Left lung (tissue), 10 donors: ENCODE measurements around the gene RAP1GAP2. TPM values are rescaled to one million over a fixed set of nuclear protein-coding genes. Genes with fewer than 3 reads are reported as not detected.

Experiments used
- ATAC-seq: fragments of 200-7000 bp; cut with Tn5 transposase; one replicate; pipeline ENCODE4 v1.9.1; 2020; ENCODE audit warnings: moderate library complexity
- DNase-seq, 4 donors: peaks; one replicate each; pipeline ENCODE4 v3.0.0-alpha.2; 2013 to 2020
- H3K27ac ChIP-seq, 2 donors: fragments of 200-600 bp; sonication (generic) in 1 of 2; one replicate each; pipeline versions ENCODE4 v1.5.0 to v1.8.0; 2020 to 2021
- H3K27me3 ChIP-seq, 2 donors: fragments of 200-600 bp; sonication (generic) in 1 of 2; one replicate each; pipeline versions ENCODE4 v1.5.0 to v1.8.0; 2020 to 2021
- H3K36me3 ChIP-seq, 2 donors: fragments of 200-600 bp; sonication (generic) in 1 of 2; one replicate each; pipeline versions ENCODE4 v1.5.0 to v1.8.0; 2020 to 2021
- H3K4me1 ChIP-seq, 2 donors: fragments of 200-600 bp; one replicate each; pipeline ENCODE4 v1.8.0; 2021
- H3K4me3 ChIP-seq, 2 donors: fragments of 200-600 bp; sonication (generic) in 1 of 2; one replicate each; pipeline versions ENCODE4 v1.5.0 to v1.8.0; 2020 to 2021; ENCODE audit warnings: mild to moderate bottlenecking in 1 of 2
- H3K9me3 ChIP-seq, 2 donors: fragments of 200-600 bp; sonication (generic) in 1 of 2; one replicate each; pipeline versions ENCODE4 v1.5.0 to v1.8.0; 2020 to 2021
- CTCF ChIP-seq, 2 donors: fragments of 200-600 bp; sonication (generic) in 1 of 2; IDR thresholded peaks; one replicate each; pipeline versions ENCODE4 v1.5.0 to v1.8.0; 2021; ENCODE audit warnings: antibody characterized with exemption in 2 of 2
- intact Hi-C, 2 donors: fragments of 100-400 bp; cut with DNase I; formaldehyde crosslinking; loops; one replicate each; pipeline versions ENCODE4 v1.11.2 to v1.14.2; 2022
- polyA plus RNA-seq, 6 donors: library from polyadenylated mRNA; unstranded; fragments of 120-200 nt; gene quantifications; one replicate each; pipeline ENCODE4 v1.2.1, GENCODE V29; 2013; ENCODE audit not compliant: insufficient read length in 6 of 6
- total RNA-seq, 2 donors: library from RNA; stranded (reverse); fragmentation: NEBNext Ultra II Directional; extraction: Animal tissue kit (Norgen Biotek cat#: 25700); gene quantifications; one replicate each; pipeline ENCODE4 v1.2.1, GENCODE V29; 2021
- donor health status: DM: no; HTN: yes; CAD: no.
- donor health status: DM: no; HTN: no; CAD: no.

RAP1GAP2 gene
- total and polyA plus RNA-seq, 8 donors = 8.0 to 14.5 (median 9.7) TPM

GRCh38 chr17:2776589-2777241 lies 19.5 kb upstream of the RAP1GAP2 start:
- Histone ChIP-seq H3K9me3 (no peaks in the 10 kb centered on the region), H3K27ac (no peak overlapping the region), H3K4me1 (peaks cover 0 to 6% of the 10 kb centered on the region in 2 donors), H3K4me3 (no peak overlapping the region), H3K27me3 (peaks cover 28 to 90% of the 10 kb centered on the region in 2 donors), H3K36me3 (no peaks in the 10 kb centered on the region)
- ATAC-seq (no peak), DNase-seq (no peak)
- intact Hi-C loops = no loop called here
- TF ChIP-seq CTCF (IDR thresholded peaks at IDR 0.05) = no peak

- H3K27me3 ChIP-seq = peaks cover 28 to 84% of the 10 kb centered on the region in 2 donors
Observed at GRCh38 chr17:2777242-2777867, 18.9 kb upstream of the RAP1GAP2 start.

GRCh38 chr17:2778489-2778888 lies 17.7 kb upstream of the RAP1GAP2 start:
- no peak for TF ChIP-seq CTCF (IDR thresholded peaks at IDR 0.05)
- H3K4me1 ChIP-seq = peaks cover 0 to 6% of the 10 kb centered on the region in 2 donors
- no peaks in the 10 kb centered on the region for H3K36me3 ChIP-seq
- no peaks in the 10 kb centered on the region for H3K9me3 ChIP-seq
- no peak for ATAC-seq
- H3K4me3 ChIP-seq = no peak overlapping the region
- no peak for DNase-seq
- intact Hi-C loops = no loop called here
- H3K27ac ChIP-seq = no peak overlapping the region
- peaks cover 28 to 72% of the 10 kb centered on the region in 2 donors for H3K27me3 ChIP-seq

More at GRCh38 chr17:2777242-2777867, 18.9 kb upstream of the RAP1GAP2 start:
- DNase-seq (no peak), ATAC-seq (no peak)
- intact Hi-C loops = no loop called here
- Histone ChIP-seq H3K4me3 (no peak overlapping the region), H3K4me1 (peaks cover 0 to 6% of the 10 kb centered on the region in 2 donors), H3K27ac (no peak overlapping the region), H3K9me3 (no peaks in the 10 kb centered on the region), H3K36me3 (no peaks in the 10 kb centered on the region)
- TF ChIP-seq CTCF (IDR thresholded peaks at IDR 0.05) = no peak

GRCh38 chr17:2779545-2779944 lies 16.7 kb upstream of the RAP1GAP2 start:
- ATAC-seq (no peak), DNase-seq (no peak)
- intact Hi-C loops = no loop called here
- TF ChIP-seq CTCF (IDR thresholded peaks at IDR 0.05) = no peak
- Histone ChIP-seq H3K36me3 (no peaks in the 10 kb centered on the region), H3K4me1 (peaks cover 0 to 6% of the 10 kb centered on the region in 2 donors), H3K27me3 (peaks cover 27 to 62% of the 10 kb centered on the region in 2 donors), H3K4me3 (no peak overlapping the region), H3K9me3 (no peaks in the 10 kb centered on the region), H3K27ac (no peak overlapping the region)

- Histone ChIP-seq H3K4me3 (no peak overlapping the region), H3K27ac (no peak overlapping the region), H3K4me1 (peaks cover 0 to 6% of the 10 kb centered on the region in 2 donors), H3K36me3 (no peaks in the 10 kb centered on the region), H3K9me3 (no peaks in the 10 kb centered on the region), H3K27me3 (peaks cover 21 to 55% of the 10 kb centered on the region in 2 donors)
- TF ChIP-seq CTCF (IDR thresholded peaks at IDR 0.05) = no peak
- no peak for ATAC-seq
- intact Hi-C loops = no loop called here
- DNase-seq = no peak
Observed at GRCh38 chr17:2780256-2780655, 16.0 kb upstream of the RAP1GAP2 start.
